Uterus (tissue), 4 donors: Measurements from ENCODE around the gene NSUN3. TPM values are rescaled to one million over a fixed set of nuclear protein-coding genes. Genes with fewer than 3 reads are reported as not detected.

Experiments
- DNase-seq, 2 donors: peaks; one replicate each; pipeline ENCODE4 v3.0.0-alpha.2; 2019 to 2020
- H3K27ac ChIP-seq, 2 donors: fragments of 200-600 bp; sonication (generic); 1 replicate in 1 of 2; 2 replicates in 1 of 2; pipeline ENCODE4 v1.5.1; 2016 to 2018
- H3K27me3 ChIP-seq, 2 donors: fragments of 200-600 bp; sonication (generic); one replicate each; pipeline ENCODE4 v1.5.1; 2018 to 2019; ENCODE audit warnings: control low read depth in 1 of 2
- H3K36me3 ChIP-seq, 2 donors: fragments of 200-600 bp; sonication (generic); one replicate each; pipeline ENCODE4 v1.5.1; 2019; ENCODE audit warnings: control low read depth in 1 of 2
- H3K4me1 ChIP-seq, 2 donors: fragments of 200-600 bp; sonication (generic); one replicate each; pipeline ENCODE4 v1.5.1; 2018 to 2019; ENCODE audit warnings: control low read depth in 1 of 2
- H3K4me3 ChIP-seq, 2 donors: fragments of 200-600 bp; sonication (generic); 1 replicate in 1 of 2; 2 replicates in 1 of 2; pipeline ENCODE4 v1.5.1; 2018 to 2019; ENCODE audit warnings: mild to moderate bottlenecking in 1 of 2
- H3K9me3 ChIP-seq, 2 donors: fragments of 200-600 bp; sonication (generic); one replicate each; pipeline ENCODE4 v1.5.1; 2019; ENCODE audit warnings: control low read depth in 1 of 2
- POLR2A ChIP-seq, 2 donors: fragments of 450-650 bp; IDR thresholded peaks; one replicate each; pipeline ENCODE4 v1.6.1; 2016; ENCODE audit warnings: antibody characterized with exemption in 2 of 2, mild to moderate bottlenecking in 1 of 2, moderate library complexity in 1 of 2
- intact Hi-C: fragments of 100-400 bp; cut with DNase I; formaldehyde crosslinking; loops from one replicate; pipeline ENCODE4 v1.15.1; 2023; ENCODE audit warnings: low total_unique reads
- total RNA-seq, 4 donors: library from RNA; depleted of rRNA in 3 of 4; stranded (reverse); fragments of >200 nt in 3 of 4; gene quantifications; one replicate each; pipeline versions ENCODE4 v1.1.0 to v1.2.4, GENCODE V29; 2014 to 2023
- TF ChIP-seq, protein P1 (sequence below), 4 experiments: fragments of 200-600 bp in 2 of 4; fragments of 450-650 bp in 2 of 4; sonication (generic) in 2 of 4; IDR thresholded peaks; one replicate each; pipeline ENCODE4 v1.5.1; 2016 to 2019; ENCODE audit warnings: antibody characterized with exemption in 4 of 4, mild to moderate bottlenecking in 2 of 4, moderate library complexity in 1 of 4
- donor health status: DM: yes; HTN: yes; CAD: no.

Gene NSUN3
- total RNA-seq, 4 donors from 2014 or later, result 3.3 to 32.6 (median 11.3) TPM

DNA sequence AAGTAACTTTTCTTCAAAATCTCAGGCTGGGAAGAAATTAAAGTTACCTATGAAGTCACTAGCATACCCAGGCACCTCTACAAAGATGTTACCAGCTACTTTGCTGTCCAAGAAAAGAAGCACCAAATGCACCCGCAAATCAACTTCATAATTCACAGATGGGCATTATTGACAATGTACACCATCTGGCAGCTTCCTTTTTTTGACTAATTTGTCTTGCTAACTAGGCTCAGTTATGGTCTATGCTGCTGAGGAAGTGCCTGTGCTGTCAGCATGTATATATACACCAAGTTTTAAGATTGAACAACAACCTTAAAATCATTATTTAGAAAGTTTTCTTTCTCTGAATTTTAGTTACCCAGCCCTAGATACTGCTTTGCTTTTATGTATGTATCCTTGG is 93.8 kb downstream of the NSUN3 start:
- Histone ChIP-seq H3K4me1 (no peaks in the 10 kb centered on the region), H3K9me3 (no peaks in the 10 kb centered on the region), H3K27me3 (no peaks in the 10 kb centered on the region), H3K27ac (no peak overlapping the region), H3K4me3 (no peak overlapping the region), H3K36me3 (no peaks in the 10 kb centered on the region)
- no peak for DNase-seq
- no peak for TF ChIP-seq POLR2A (IDR thresholded peaks at IDR 0.05)
- TF ChIP-seq, protein P1, sequence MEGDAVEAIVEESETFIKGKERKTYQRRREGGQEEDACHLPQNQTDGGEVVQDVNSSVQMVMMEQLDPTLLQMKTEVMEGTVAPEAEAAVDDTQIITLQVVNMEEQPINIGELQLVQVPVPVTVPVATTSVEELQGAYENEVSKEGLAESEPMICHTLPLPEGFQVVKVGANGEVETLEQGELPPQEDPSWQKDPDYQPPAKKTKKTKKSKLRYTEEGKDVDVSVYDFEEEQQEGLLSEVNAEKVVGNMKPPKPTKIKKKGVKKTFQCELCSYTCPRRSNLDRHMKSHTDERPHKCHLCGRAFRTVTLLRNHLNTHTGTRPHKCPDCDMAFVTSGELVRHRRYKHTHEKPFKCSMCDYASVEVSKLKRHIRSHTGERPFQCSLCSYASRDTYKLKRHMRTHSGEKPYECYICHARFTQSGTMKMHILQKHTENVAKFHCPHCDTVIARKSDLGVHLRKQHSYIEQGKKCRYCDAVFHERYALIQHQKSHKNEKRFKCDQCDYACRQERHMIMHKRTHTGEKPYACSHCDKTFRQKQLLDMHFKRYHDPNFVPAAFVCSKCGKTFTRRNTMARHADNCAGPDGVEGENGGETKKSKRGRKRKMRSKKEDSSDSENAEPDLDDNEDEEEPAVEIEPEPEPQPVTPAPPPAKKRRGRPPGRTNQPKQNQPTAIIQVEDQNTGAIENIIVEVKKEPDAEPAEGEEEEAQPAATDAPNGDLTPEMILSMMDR (IDR thresholded peaks at IDR 0.05), result no peak
- intact Hi-C loops, result no loop called here

DNA sequence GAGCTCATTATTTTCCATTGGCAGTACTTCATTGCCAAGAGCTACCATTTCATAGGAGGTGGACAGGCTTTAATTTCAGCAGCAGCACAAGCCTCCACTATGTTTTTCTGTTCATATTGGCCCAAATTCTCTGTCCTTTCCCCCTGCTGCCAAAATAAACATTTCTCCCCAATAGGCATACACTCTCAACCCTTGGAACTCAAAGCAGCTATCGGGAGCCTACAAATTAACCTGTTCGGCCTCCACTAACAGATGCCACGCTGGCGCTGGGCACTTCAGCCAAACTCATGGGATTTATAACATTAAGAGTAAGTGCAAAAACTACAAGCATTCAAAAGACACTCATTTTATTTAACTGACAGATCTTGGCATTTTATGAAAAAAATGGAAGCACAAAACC is 95.7 kb downstream of the NSUN3 start:
- H3K4me1 ChIP-seq, result no peaks in the 10 kb centered on the region
- TF ChIP-seq, protein P1 (IDR thresholded peaks at IDR 0.05), result no peak
- TF ChIP-seq POLR2A (IDR thresholded peaks at IDR 0.05), result no peak
- intact Hi-C loops, result no loop called here

DNA sequence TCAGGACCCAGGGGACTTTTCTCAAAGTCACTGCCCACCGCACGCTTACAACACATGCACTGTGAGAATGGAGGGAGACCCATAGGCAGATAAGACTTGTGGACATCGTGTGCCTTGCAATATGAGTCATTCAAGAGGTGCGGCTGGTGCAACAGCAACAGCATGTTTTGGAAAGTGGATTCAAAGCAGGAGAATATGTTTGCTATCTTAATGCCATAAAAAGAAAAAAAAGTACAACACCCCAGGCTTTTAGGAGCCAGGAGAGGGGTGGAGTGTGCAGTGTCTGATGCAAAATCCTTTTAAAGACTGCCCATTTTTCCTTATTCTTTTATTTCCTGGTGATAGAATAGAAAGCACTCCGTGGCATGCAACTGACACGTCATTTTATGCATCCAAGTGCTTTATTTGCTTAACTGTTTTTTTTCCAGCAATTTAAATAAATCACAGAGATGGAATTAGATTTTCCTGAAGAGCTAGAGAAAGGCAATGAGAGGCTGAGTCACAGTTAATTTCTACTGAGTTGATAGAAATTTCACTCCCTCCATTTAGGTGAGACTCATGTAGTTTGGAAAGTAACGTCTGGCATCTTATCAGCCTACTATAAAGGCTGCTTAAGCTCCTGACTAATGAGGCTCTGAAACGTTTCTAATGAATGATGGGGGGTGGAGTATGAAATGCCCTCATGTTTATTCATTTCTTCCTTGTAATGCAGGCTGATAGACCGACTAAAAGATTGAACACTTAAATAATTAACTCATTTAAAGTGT is 96.4 kb downstream of the NSUN3 start:
- TF ChIP-seq, protein P1 (IDR thresholded peaks at IDR 0.05), result no peak
- TF ChIP-seq POLR2A (IDR thresholded peaks at IDR 0.05), result no peak
- intact Hi-C loops, result no loop called here
- DNase-seq, result no peak
- Histone ChIP-seq H3K27me3 (no peaks in the 10 kb centered on the region), H3K4me1 (no peaks in the 10 kb centered on the region), H3K9me3 (no peaks in the 10 kb centered on the region), H3K36me3 (no peaks in the 10 kb centered on the region), H3K27ac (no peak overlapping the region), H3K4me3 (no peak overlapping the region)

More for the DNA sequence above, 95.7 kb downstream of the NSUN3 start:
- Histone ChIP-seq H3K4me3 (no peak overlapping the region), H3K36me3 (no peaks in the 10 kb centered on the region), H3K27ac (no peak overlapping the region), H3K27me3 (no peaks in the 10 kb centered on the region), H3K9me3 (no peaks in the 10 kb centered on the region)
- no peak for DNase-seq

DNA sequence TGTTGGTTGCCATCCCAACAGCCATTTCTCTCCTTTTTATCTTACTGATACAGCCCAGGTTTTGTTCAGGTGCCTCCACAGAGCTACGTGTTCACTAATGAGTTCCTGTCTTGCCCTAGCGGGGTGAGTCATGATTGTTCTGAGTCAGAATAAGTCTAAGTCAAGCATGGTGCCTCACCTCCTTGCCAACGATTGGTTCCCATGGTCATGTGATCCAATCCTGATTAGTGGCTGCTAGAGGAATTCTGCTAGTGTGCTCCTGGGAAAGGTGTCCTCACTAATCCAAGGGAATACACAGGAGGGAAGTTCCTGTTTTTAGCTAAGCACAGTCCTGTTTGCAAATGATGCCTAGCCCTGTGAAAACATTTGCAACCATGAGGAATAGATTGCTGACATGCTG is 99.8 kb downstream of the NSUN3 start:
- no peaks in the 10 kb centered on the region for H3K4me1 ChIP-seq
- H3K9me3 ChIP-seq, result no peaks in the 10 kb centered on the region
- H3K27me3 ChIP-seq, result no peaks in the 10 kb centered on the region

DNA sequence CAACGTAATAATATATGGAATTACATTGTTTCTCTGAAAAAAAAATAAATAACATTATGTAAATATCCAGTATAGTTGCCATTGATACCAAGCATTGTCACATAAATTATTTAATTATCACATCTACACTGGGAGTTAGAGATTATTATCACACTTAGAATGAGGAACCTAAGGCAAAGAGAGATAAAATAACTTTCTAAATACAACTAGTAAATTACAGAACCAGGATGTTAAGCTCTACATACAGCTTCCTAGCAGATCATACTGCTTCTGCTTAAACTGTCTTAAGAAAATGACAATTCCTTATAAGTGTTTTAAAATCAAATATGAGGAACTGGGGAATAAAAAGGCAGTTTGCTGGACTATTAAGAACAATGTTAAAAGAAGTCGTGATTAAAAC is 104.5 kb downstream of the NSUN3 start:
- H3K9me3 ChIP-seq, result no peaks in the 10 kb centered on the region
- TF ChIP-seq, protein P1 (IDR thresholded peaks at IDR 0.05), result no peak
- H3K4me3 ChIP-seq, result no peak overlapping the region
- H3K27ac ChIP-seq, result no peak overlapping the region
- no peaks in the 10 kb centered on the region for H3K4me1 ChIP-seq
- intact Hi-C loops, result no loop called here
- H3K27me3 ChIP-seq, result no peaks in the 10 kb centered on the region
- H3K36me3 ChIP-seq, result no peaks in the 10 kb centered on the region
- DNase-seq, result no peak

More for the DNA sequence above, 99.8 kb downstream of the NSUN3 start:
- Histone ChIP-seq H3K4me3 (no peak overlapping the region), H3K27ac (no peak overlapping the region), H3K36me3 (no peaks in the 10 kb centered on the region)
- intact Hi-C loops, result no loop called here
- TF ChIP-seq POLR2A (IDR thresholded peaks at IDR 0.05), result no peak
- TF ChIP-seq, protein P1 (IDR thresholded peaks at IDR 0.05), result no peak
- no peak for DNase-seq
